Mucosa of rectum (tissue), 2 donors: Measurements from ENCODE around the gene FTSJ1.

Experiments used
- H3K27ac ChIP-seq, 2 donors: one replicate each; pipeline ENCODE4 v1.7.0; 2013; ENCODE audit warnings: inconsistent platforms in 2 of 2, low read depth in 2 of 2, low read length in 2 of 2
- H3K27me3 ChIP-seq, 2 donors: one replicate each; pipeline ENCODE4 v1.7.0; 2013; ENCODE audit warnings: low read length in 2 of 2; ENCODE audit not compliant: control insufficient read depth in 2 of 2, insufficient read depth in 2 of 2
- H3K36me3 ChIP-seq, 2 donors: one replicate each; pipeline ENCODE4 v1.7.0; 2013; ENCODE audit warnings: low read length in 2 of 2; ENCODE audit not compliant: control insufficient read depth in 2 of 2, insufficient read depth in 2 of 2
- H3K4me1 ChIP-seq, 2 donors: one replicate each; pipeline ENCODE4 v1.7.0; 2013; ENCODE audit warnings: low read length in 2 of 2, mild to moderate bottlenecking in 1 of 2; ENCODE audit not compliant: control insufficient read depth in 2 of 2, insufficient read depth in 2 of 2
- H3K4me3 ChIP-seq, 2 donors: one replicate each; pipeline ENCODE4 v1.7.0; 2013; ENCODE audit warnings: low read length in 2 of 2
- H3K9ac ChIP-seq, 2 donors: one replicate each; pipeline ENCODE4 v1.7.0; 2013; ENCODE audit warnings: low read length in 2 of 2, low read depth in 1 of 2, mild to moderate bottlenecking in 1 of 2
- H3K9me3 ChIP-seq, 2 donors: one replicate each; pipeline ENCODE4 v1.7.0; 2013; ENCODE audit warnings: low read length in 2 of 2; ENCODE audit not compliant: control insufficient read depth in 2 of 2
- donor health status: healthy.
- donor health status: Normal muscosa, but diverticular disease.

The FTSJ1 gene

DNA sequence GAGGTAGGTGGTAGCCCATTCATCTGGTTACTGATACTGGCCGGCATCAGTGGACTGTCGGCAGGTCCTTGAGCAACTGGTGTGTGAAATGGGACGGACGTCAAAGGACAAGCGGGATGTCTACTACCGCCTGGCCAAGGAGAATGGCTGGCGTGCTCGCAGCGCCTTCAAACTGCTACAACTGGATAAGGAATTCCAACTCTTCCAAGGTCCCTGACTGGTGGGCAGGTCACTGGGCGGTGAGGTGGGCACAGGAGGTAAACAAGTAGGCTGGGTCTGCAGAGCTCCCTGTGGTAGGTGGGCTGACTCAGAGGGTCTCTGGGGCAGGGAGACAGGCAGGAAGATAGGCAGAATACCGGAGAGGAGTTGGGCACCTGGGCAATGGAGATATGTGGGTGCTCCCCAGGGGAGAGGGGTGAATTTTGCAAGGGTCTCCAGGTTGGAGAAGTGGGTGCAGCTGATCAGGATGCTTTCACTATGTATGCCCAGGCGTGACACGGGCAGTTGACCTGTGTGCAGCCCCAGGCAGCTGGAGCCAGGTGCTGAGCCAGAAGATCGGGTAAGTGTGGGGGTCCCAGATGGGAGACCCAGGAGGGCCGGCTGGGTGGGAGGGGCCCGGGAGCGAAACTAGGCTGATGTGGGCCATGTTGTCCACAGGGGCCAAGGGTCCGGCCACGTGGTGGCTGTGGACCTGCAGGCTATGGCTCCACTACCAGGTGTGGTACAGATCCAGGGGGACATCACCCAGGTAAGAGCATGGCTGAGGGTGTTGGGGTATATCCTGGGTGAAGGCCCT, 2.2 kb downstream of the FTSJ1 start:
- H3K27ac ChIP-seq = no peak overlapping the region
- peaks cover 6 to 15% of the 10 kb centered on the region in 2 donors for H3K36me3 ChIP-seq
- no peaks in the 10 kb centered on the region for H3K9me3 ChIP-seq

DNA sequence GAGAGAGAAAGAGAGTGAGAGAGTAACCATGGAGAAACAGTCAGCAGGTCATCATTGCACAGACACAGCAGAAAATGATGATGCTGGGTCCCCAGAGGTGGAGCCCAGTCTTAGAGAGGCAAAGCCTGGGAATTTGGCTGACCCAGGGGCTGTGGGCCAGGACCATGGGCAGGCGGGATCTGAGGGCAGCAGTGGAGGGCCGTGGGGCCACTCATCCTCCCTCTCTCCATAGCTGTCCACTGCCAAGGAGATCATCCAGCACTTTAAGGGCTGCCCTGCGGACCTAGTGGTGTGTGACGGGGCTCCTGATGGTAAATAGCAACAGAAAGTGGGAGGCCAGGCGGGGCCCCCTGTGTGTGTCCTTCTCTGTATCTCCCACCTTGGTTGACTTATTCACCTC, 2.8 kb downstream of the FTSJ1 start:
- Histone ChIP-seq H3K27ac (no peak overlapping the region), H3K27me3 (no peaks in the 10 kb centered on the region), H3K4me1 (peaks cover 6 to 8% of the 10 kb centered on the region in 2 donors), H3K4me3 (no peak overlapping the region), H3K9ac (no peak overlapping the region), H3K36me3 (peaks cover 6 to 18% of the 10 kb centered on the region in 2 donors), H3K9me3 (no peaks in the 10 kb centered on the region)

More for the DNA sequence above, 2.2 kb downstream of the FTSJ1 start:
- no peak overlapping the region for H3K4me3 ChIP-seq
- H3K4me1 ChIP-seq = peaks cover 6 to 8% of the 10 kb centered on the region in 2 donors
- H3K27me3 ChIP-seq = no peaks in the 10 kb centered on the region
- no peak overlapping the region for H3K9ac ChIP-seq

DNA sequence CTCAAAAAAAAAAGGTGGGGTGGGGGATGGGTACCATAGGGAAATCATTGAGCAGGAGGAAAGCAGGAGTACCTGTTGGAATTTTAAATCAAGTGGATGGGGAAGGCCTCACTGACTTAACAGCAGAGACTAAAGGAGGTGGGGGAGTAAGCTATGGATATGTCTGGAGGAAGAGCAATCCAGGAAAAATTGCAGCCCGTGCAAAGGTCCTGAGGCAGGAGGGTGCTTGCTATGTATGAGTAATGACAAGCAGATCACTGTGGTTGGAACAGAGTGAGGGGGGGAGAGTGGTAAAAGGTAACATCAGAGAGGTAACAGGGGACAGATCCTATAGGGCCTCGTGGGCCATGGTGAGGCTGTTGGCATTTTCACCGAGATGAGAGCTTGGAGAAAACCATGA, 4.1 kb downstream of the FTSJ1 start:
- no peak overlapping the region for H3K9ac ChIP-seq
- no peak overlapping the region for H3K4me3 ChIP-seq
- no peak overlapping the region for H3K27ac ChIP-seq
- H3K27me3 ChIP-seq = no peaks in the 10 kb centered on the region
- H3K36me3 ChIP-seq = peaks cover 6 to 18% of the 10 kb centered on the region in 2 donors
- H3K4me1 ChIP-seq = peaks cover 6 to 8% of the 10 kb centered on the region in 2 donors
- no peaks in the 10 kb centered on the region for H3K9me3 ChIP-seq

- Histone ChIP-seq H3K4me1 (peaks cover 6 to 8% of the 10 kb centered on the region in 2 donors), H3K27ac (no peak overlapping the region), H3K27me3 (no peaks in the 10 kb centered on the region), H3K36me3 (peaks cover 6 to 18% of the 10 kb centered on the region in 2 donors), H3K9ac (no peak overlapping the region), H3K9me3 (no peaks in the 10 kb centered on the region), H3K4me3 (no peak overlapping the region)
Observed at GRCh38 chrX:48480583-48480982, 4.6 kb downstream of the FTSJ1 start.

- Histone ChIP-seq H3K4me3 (no peak overlapping the region), H3K27ac (no peak overlapping the region), H3K4me1 (peaks cover 0 to 2% of the 10 kb centered on the region in 2 donors), H3K27me3 (no peaks in the 10 kb centered on the region), H3K9ac (no peak overlapping the region), H3K9me3 (no peaks in the 10 kb centered on the region), H3K36me3 (peaks cover 6 to 18% of the 10 kb centered on the region in 2 donors)
Observed at GRCh38 chrX:48482526-48482925, 6.5 kb downstream of the FTSJ1 start.

DNA sequence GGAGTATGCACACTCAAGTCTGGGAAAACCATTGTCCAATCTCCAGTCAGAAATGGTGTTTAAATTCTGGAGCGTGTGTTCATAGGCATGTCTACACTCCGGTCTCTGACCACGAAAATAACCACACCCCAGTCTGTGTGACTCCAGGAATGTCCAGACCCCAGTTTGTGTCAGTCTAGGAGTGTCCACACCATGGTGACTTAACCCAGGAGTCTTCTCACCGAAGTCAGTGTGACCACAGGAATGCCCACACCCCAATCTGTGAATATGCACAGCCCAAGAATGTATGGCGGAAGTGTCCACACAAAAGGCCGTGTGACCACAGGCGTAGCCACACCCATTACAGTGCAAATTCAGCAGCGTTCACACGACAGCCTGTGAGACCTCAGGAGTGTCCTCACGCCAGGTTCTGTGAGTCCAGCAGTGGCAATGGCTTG, 11.4 kb downstream of the FTSJ1 start:
- H3K9ac ChIP-seq = no peak overlapping the region
- H3K27ac ChIP-seq = no peak overlapping the region
- peaks cover 2 to 6% of the 10 kb centered on the region in 2 donors for H3K36me3 ChIP-seq
- no peaks in the 10 kb centered on the region for H3K27me3 ChIP-seq
- H3K4me3 ChIP-seq = no peak overlapping the region
- no peaks in the 10 kb centered on the region for H3K4me1 ChIP-seq
- no peaks in the 10 kb centered on the region for H3K9me3 ChIP-seq

DNA sequence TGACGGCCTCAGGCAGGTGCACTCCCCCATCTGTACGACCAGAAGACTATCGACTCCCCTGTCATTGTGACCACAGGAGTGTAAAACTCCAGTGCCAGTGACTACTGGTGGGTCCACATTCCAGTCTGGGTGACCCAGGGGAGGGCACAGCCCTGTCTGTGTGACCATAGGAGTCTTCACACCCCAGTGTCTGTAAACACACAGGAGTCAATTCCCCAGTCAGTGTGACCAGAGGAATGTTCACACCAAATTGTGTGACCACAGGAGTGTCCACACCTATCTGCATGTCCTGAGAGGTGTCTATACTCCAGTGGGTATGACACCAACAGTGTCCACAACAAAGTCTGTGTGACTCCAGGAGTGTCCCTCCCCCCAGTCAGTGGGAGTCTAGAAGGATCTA, 12.0 kb downstream of the FTSJ1 start:
- H3K36me3 ChIP-seq = peaks cover 0 to 3% of the 10 kb centered on the region in 2 donors
- H3K9ac ChIP-seq = no peak overlapping the region
- H3K27me3 ChIP-seq = no peaks in the 10 kb centered on the region
- no peaks in the 10 kb centered on the region for H3K4me1 ChIP-seq
- no peak overlapping the region for H3K27ac ChIP-seq
- no peaks in the 10 kb centered on the region for H3K9me3 ChIP-seq
- H3K4me3 ChIP-seq = no peak overlapping the region

- Histone ChIP-seq H3K4me3 (no peak overlapping the region), H3K9ac (no peak overlapping the region), H3K9me3 (no peaks in the 10 kb centered on the region), H3K27me3 (no peaks in the 10 kb centered on the region), H3K36me3 (no peaks in the 10 kb centered on the region), H3K27ac (no peak overlapping the region), H3K4me1 (no peaks in the 10 kb centered on the region)
Observed at GRCh38 chrX:48489296-48489695, 13.3 kb downstream of the FTSJ1 start.

GRCh38 chrX:48489892-48490291, 13.9 kb downstream of the FTSJ1 start:
- Histone ChIP-seq H3K4me1 (no peaks in the 10 kb centered on the region), H3K9ac (no peak overlapping the region), H3K4me3 (no peak overlapping the region), H3K9me3 (no peaks in the 10 kb centered on the region), H3K36me3 (no peaks in the 10 kb centered on the region), H3K27ac (no peak overlapping the region), H3K27me3 (no peaks in the 10 kb centered on the region)

GRCh38 chrX:48490661-48491060, 14.7 kb downstream of the FTSJ1 start:
- H3K9ac ChIP-seq = no peak overlapping the region
- no peaks in the 10 kb centered on the region for H3K4me1 ChIP-seq
- no peak overlapping the region for H3K27ac ChIP-seq
- no peaks in the 10 kb centered on the region for H3K36me3 ChIP-seq
- H3K27me3 ChIP-seq = no peaks in the 10 kb centered on the region
- no peak overlapping the region for H3K4me3 ChIP-seq
- no peaks in the 10 kb centered on the region for H3K9me3 ChIP-seq
